Activated naive CD8-positive, alpha-beta T cell treated with anti-CD3 and anti-CD28 coated beads, Interleukin-2, amount 10 ng/mL, durations not matched to agents 7 days and 5 days (primary cell): ENCODE data around the gene MAST3. TPM values are rescaled to one million over a fixed set of nuclear protein-coding genes. Genes with fewer than 3 reads are reported as not detected.

Source experiments
- ATAC-seq: fragments of 150-1000 bp; cut with Tn5 transposase; one replicate; pipeline ENCODE4 v1.10.0; 2021; ENCODE audit warnings: low read depth, moderate library complexity
- POLR2A ChIA-PET: fragments of 350-600 bp; sonication (Branson Sonifier 250); formaldehyde crosslinking; loops from one replicate; lab custom pipeline; 2021; ENCODE audit warnings: antibody characterized with exemption; lab: Charles Lee
- DNase-seq: peaks from one replicate; pipeline ENCODE4 v3.0.0; 2021
- H3K27ac Mint-ChIP-seq: one replicate; pipeline ENCODE4 v1.8.0; 2022; ENCODE audit warnings: mild to moderate bottlenecking, mixed read lengths
- H3K27me3 Mint-ChIP-seq: one replicate; pipeline ENCODE4 v1.8.0; 2022; ENCODE audit warnings: mild to moderate bottlenecking, moderate library complexity, mixed read lengths
- H3K36me3 Mint-ChIP-seq: one replicate; pipeline ENCODE4 v1.8.0; 2021; ENCODE audit warnings: mild to moderate bottlenecking, mixed read lengths
- H3K4me1 Mint-ChIP-seq: one replicate; pipeline ENCODE4 v1.8.0; 2021; ENCODE audit warnings: mixed read lengths
- H3K4me3 Mint-ChIP-seq: one replicate; pipeline ENCODE4 v1.8.0; 2022; ENCODE audit warnings: mild to moderate bottlenecking, moderate library complexity, mixed read lengths
- H3K9me3 Mint-ChIP-seq: one replicate; pipeline ENCODE4 v1.8.0; 2021; ENCODE audit warnings: mixed read lengths
- total RNA-seq, 2 experiments: library from RNA; stranded (reverse); gene quantifications; one replicate each; pipeline ENCODE4 v1.2.3, GENCODE V29; 2021

MAST3 gene
- total RNA-seq, 2 experiments from 2014 or later = 36.7 to 38.3 TPM

- ATAC-seq (peak; percentile 92), DNase-seq (peak; percentile 96)
- H3K4me3 Mint-ChIP-seq = peak overlapping the region; percentile 69
- POLR2A ChIA-PET = interaction anchor here (0.5 to 1.9 kb wide), 5 partner anchors 13 to 159 kb away, joined by 3 to 8 read pairs (median 4); partner anchors contain the start of gene IFI30
- no peak overlapping the region for H3K27ac Mint-ChIP-seq
- no peaks in the 10 kb centered on the region for H3K9me3 Mint-ChIP-seq
- H3K27me3 Mint-ChIP-seq = no peaks in the 10 kb centered on the region
- peaks cover 11% of the 10 kb centered on the region for H3K4me1 Mint-ChIP-seq
- peaks cover 2% of the 10 kb centered on the region for H3K36me3 Mint-ChIP-seq
Measured at GRCh38 chr19:18160971-18161635, 63.5 kb downstream of the MAST3 start.

GRCh38 chr19:18161636-18162002 lies 64.0 kb downstream of the MAST3 start:
- H3K27ac Mint-ChIP-seq = no peak overlapping the region
- DNase-seq (no peak), ATAC-seq (peak; percentile 20)
- H3K36me3 Mint-ChIP-seq = peaks cover 2% of the 10 kb centered on the region
- H3K9me3 Mint-ChIP-seq = no peaks in the 10 kb centered on the region
- H3K27me3 Mint-ChIP-seq = no peaks in the 10 kb centered on the region
- POLR2A ChIA-PET = interaction anchor here (0.5 to 1.9 kb wide), 3 partner anchors 13 to 70 kb away, joined by 4 to 8 read pairs (median 8); partner anchors contain the start of gene IFI30
- peak overlapping the region; percentile 44 for H3K4me3 Mint-ChIP-seq
- peaks cover 8% of the 10 kb centered on the region for H3K4me1 Mint-ChIP-seq

- Mint-ChIP-seq H3K4me3 (no peak overlapping the region), H3K27ac (no peak overlapping the region), H3K9me3 (no peaks in the 10 kb centered on the region), H3K4me1 (peaks cover 12% of the 10 kb centered on the region), H3K27me3 (no peaks in the 10 kb centered on the region), H3K36me3 (peaks cover 2% of the 10 kb centered on the region)
- POLR2A ChIA-PET = interaction anchor here (0.6 kb wide), 1 partner anchor 21 kb away, joined by 3 read pairs; no protein-coding TSS in a partner anchor
- no peak for ATAC-seq
- no peak for DNase-seq
Measured at GRCh38 chr19:18164072-18164471, 66.5 kb downstream of the MAST3 start.

DNA sequence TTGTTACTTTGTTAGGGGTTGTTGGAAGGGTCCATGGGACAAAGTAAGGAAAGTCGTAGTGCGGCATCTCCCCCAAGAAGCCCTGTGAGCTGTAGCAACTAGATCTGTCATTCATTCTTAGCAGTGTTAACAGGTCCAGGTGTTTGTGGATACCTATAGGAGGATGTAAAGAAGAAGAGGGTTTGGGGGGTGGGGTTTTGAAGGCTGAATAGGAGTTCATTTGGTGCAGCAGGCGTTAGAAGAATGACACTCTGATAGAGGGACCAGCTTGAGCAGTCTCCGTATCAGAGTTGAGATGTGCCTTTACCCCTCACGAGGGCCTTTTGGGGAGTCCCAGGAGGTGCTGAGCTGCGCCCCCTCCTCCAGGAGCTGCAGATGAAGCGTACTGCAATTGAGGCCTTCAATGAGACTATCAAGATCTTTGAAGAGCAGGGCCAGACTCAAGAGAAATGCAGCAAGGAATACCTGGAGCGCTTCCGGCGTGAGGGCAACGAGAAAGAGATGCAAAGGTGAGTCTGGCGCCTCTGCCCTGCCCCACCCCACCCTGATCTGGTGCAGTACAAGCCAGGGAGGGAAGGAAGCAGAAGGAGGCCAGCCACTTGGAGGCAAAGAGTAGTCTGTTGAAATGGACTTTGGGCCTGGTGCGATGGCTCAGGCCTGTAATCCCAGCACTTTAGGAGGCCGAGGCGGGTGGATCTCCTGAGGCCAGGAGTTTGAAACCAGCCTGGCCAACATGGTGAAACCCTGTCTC lies 68.4 kb downstream of the MAST3 start:
- Mint-ChIP-seq H3K27me3 (no peaks in the 10 kb centered on the region), H3K27ac (no peak overlapping the region), H3K9me3 (no peaks in the 10 kb centered on the region), H3K4me3 (no peak overlapping the region), H3K36me3 (no peaks in the 10 kb centered on the region), H3K4me1 (peaks cover 7% of the 10 kb centered on the region)
- POLR2A ChIA-PET = interaction anchor here (0.7 kb wide), 1 partner anchor 121 kb away, joined by 5 read pairs; no protein-coding TSS in a partner anchor
- no peak for DNase-seq
- ATAC-seq = no peak

- ATAC-seq = no peak
- Mint-ChIP-seq H3K4me1 (peaks cover 4% of the 10 kb centered on the region), H3K9me3 (no peaks in the 10 kb centered on the region), H3K4me3 (no peak overlapping the region), H3K27me3 (no peaks in the 10 kb centered on the region), H3K36me3 (no peaks in the 10 kb centered on the region), H3K27ac (no peak overlapping the region)
- POLR2A ChIA-PET = interaction anchor here (0.6 kb wide), 1 partner anchor 9 kb away, joined by 5 read pairs; no protein-coding TSS in a partner anchor
- DNase-seq = no peak
Measured at GRCh38 chr19:18167011-18167410, 69.4 kb downstream of the MAST3 start.

DNA sequence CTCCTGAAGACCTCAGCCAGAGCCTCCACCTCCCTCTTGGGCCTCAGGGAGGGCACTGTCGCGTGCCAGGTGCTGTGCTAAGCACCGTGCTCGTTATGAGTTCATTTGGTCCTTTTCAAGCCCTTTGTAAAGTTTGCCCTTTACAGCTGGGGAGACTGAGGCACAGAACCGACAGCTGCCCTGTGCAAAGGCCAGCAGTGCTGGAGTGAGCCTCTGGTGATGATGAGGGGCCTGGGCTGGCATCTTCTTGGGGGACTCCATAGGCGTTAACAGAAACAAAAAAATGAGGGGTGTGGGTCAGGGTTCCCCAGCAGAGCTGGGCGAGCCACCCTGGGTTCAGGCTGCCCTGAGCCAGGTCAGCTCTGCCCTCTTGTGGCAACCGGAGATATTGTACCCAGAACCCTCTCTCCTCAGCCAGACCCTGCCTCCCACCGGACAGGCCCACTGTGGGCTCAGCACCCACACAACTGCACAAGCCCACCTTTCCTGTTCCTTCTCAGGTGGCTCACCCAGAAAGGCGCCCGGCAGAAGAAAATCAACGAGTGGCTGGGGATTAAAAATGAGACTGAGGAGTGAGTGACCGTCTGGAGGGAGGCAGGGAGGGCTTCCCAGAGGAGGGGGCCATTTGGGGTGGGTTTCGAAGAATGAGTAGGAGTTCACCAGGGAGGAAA lies 70.5 kb downstream of the MAST3 start:
- no peak overlapping the region for H3K4me3 Mint-ChIP-seq
- H3K9me3 Mint-ChIP-seq = no peaks in the 10 kb centered on the region
- H3K27me3 Mint-ChIP-seq = no peaks in the 10 kb centered on the region
- H3K27ac Mint-ChIP-seq = no peak overlapping the region
- POLR2A ChIA-PET = interaction anchor here (0.5 to 0.6 kb wide), 2 partner anchors 8 to 11 kb away, joined by 3 to 5 read pairs; no protein-coding TSS in a partner anchor
- DNase-seq = peak; percentile 69
- ATAC-seq = peak; percentile 88
- no peaks in the 10 kb centered on the region for H3K36me3 Mint-ChIP-seq
- H3K4me1 Mint-ChIP-seq = peaks cover 9% of the 10 kb centered on the region

DNA sequence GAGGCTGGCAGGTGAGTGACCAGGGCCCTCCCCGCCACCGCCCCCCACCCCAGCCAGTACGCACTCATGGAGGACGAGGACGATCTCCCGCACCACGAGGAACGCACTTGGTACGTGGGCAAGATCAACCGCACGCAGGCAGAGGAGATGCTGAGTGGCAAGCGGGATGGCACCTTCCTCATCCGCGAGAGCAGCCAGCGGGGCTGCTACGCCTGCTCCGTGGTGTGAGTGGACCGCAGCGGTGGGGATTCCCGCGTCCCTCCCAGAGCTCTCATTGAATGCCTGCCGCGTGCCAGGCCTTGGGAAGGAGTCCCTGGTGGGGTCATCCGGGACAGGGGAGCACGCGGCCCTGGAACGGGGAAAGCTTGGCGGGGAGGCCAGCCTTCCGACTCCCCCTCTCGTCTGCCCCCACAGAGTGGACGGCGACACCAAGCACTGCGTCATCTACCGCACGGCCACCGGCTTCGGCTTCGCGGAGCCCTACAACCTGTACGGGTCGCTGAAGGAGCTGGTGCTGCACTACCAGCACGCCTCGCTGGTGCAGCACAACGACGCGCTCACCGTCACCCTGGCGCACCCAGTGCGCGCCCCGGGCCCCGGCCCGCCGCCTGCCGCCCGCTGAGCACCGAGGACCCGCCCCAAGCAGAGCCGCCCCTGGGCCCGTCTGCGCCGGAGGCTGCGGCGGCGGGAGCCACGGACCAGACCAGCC lies 71.2 kb downstream of the MAST3 start:
- peaks cover 12% of the 10 kb centered on the region for H3K4me1 Mint-ChIP-seq
- H3K9me3 Mint-ChIP-seq = no peaks in the 10 kb centered on the region
- ATAC-seq = no peak
- H3K36me3 Mint-ChIP-seq = no peaks in the 10 kb centered on the region
- H3K27ac Mint-ChIP-seq = no peak overlapping the region
- no peaks in the 10 kb centered on the region for H3K27me3 Mint-ChIP-seq
- no peak overlapping the region for H3K4me3 Mint-ChIP-seq
- DNase-seq = no peak
- POLR2A ChIA-PET = no interaction called here

GRCh38 chr19:18170714-18171255 lies 73.2 kb downstream of the MAST3 start:
- Mint-ChIP-seq H3K36me3 (peaks cover 5% of the 10 kb centered on the region), H3K9me3 (no peaks in the 10 kb centered on the region), H3K27me3 (no peaks in the 10 kb centered on the region), H3K4me3 (no peak overlapping the region), H3K4me1 (peaks cover 25% of the 10 kb centered on the region), H3K27ac (no peak overlapping the region)
- DNase-seq (no peak), ATAC-seq (no peak)
- POLR2A ChIA-PET = interaction anchor here (0.7 to 1.0 kb wide), 2 partner anchors 50 to 111 kb away, joined by 3 to 5 read pairs; partner anchors contain the start of gene JUND

- H3K36me3 Mint-ChIP-seq = peaks cover 12% of the 10 kb centered on the region
- H3K27ac Mint-ChIP-seq = no peak overlapping the region
- ATAC-seq (no peak), DNase-seq (no peak)
- no peak overlapping the region for H3K4me3 Mint-ChIP-seq
- POLR2A ChIA-PET = interaction anchor here (0.7 kb wide), 1 partner anchor 51 kb away, joined by 5 read pairs; no protein-coding TSS in a partner anchor
- H3K9me3 Mint-ChIP-seq = no peaks in the 10 kb centered on the region
- H3K27me3 Mint-ChIP-seq = no peaks in the 10 kb centered on the region
- peaks cover 30% of the 10 kb centered on the region for H3K4me1 Mint-ChIP-seq
Measured at GRCh38 chr19:18171605-18172327, 74.2 kb downstream of the MAST3 start.

DNA sequence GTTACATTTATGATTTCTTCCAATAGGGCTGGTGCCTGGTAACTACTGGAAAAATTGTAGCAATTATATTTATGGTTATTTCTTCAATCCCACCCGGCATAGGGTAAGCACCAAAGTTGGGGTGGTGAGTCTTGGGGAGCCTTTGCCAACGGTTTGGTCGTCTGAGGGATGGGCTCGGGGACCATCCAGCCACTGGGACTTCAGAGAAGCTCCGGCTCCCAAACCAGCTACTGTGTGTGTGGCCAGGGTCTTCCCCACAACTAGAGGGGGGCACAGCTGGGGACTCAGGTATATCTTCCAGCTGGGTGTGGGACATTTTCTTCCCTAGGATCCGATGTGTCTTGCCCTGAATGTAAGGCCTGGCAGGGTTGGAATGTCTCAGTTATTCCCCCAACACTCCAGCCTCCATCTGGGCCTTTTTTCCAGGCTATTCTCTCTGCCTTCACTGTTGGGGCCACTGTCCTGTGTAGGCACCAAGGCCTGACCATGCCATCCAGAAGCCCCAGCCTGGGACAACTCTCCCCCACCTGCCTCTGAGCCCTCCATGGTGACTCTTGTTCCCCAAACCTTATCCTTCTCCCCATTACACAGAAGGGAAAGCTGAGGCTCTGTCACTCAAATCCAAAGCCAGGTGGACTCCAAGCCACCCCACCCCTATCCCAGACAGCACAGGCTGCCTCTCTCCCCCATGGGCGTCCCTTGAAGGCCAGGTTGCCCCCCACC lies 74.9 kb downstream of the MAST3 start:
- Mint-ChIP-seq H3K27me3 (no peaks in the 10 kb centered on the region), H3K9me3 (no peaks in the 10 kb centered on the region), H3K27ac (peak overlapping the region; percentile 70), H3K4me1 (peaks cover 32% of the 10 kb centered on the region), H3K36me3 (peaks cover 16% of the 10 kb centered on the region), H3K4me3 (peak overlapping the region; percentile 54)
- POLR2A ChIA-PET = interaction anchor here (0.6 to 0.7 kb wide), 2 partner anchors 240 to 317 kb away, joined by 3 to 4 read pairs; partner anchors contain the start of gene CCDC124
- DNase-seq = no peak
- no peak for ATAC-seq

- Mint-ChIP-seq H3K36me3 (peaks cover 16% of the 10 kb centered on the region), H3K9me3 (no peaks in the 10 kb centered on the region), H3K4me1 (peaks cover 32% of the 10 kb centered on the region), H3K27ac (peak overlapping the region; percentile 86), H3K27me3 (no peaks in the 10 kb centered on the region), H3K4me3 (peak overlapping the region; percentile 87)
- ATAC-seq = no peak
- DNase-seq = no peak
- POLR2A ChIA-PET = interaction anchor here (0.7 kb wide), 1 partner anchor 240 kb away, joined by 4 read pairs; the partner anchor contains the start of gene CCDC124
Measured at GRCh38 chr19:18173054-18173571, 75.5 kb downstream of the MAST3 start.
